Mesothelial cell of epicardium (in vitro differentiated cells): ENCODE data around the gene DPYD. TPM values are rescaled to one million over a fixed set of nuclear protein-coding genes. Genes with fewer than 3 reads are reported as not detected.

Experiments
- DNase-seq, 2 experiments: peaks; one replicate each; pipeline ENCODE4 v3.0.0; 2021; ENCODE audit warnings: low spot score in 2 of 2; ENCODE audit not compliant: unreplicated experiment in 2 of 2
- H3K27ac Mint-ChIP-seq: 2 replicates; pipeline ENCODE4 v1.8.0; 2021; ENCODE audit warnings: mixed read lengths
- H3K27me3 Mint-ChIP-seq: 2 replicates; pipeline ENCODE4 v1.8.0; 2021; ENCODE audit warnings: low read depth, mixed read lengths
- H3K36me3 Mint-ChIP-seq: 2 replicates; pipeline ENCODE4 v1.8.0; 2021; ENCODE audit warnings: mixed read lengths
- H3K4me1 Mint-ChIP-seq: 2 replicates; pipeline ENCODE4 v1.8.0; 2021; ENCODE audit warnings: mixed read lengths
- H3K4me3 Mint-ChIP-seq: 2 replicates; pipeline ENCODE4 v1.8.0; 2021; ENCODE audit warnings: mild to moderate bottlenecking, moderate library complexity, mixed read lengths
- H3K9me3 Mint-ChIP-seq: 2 replicates; pipeline ENCODE4 v1.8.0; 2021; ENCODE audit warnings: mixed read lengths
- total RNA-seq: library from RNA; stranded (reverse); gene quantifications from 3 replicates; pipeline ENCODE4 v1.2.1, GENCODE V29; 2021
- TF ChIP-seq, protein P1 (sequence below): fragments of 200-600 bp; sonication (generic); IDR thresholded peaks from one replicate; pipeline ENCODE4 v1.5.0; 2021; ENCODE audit warnings: antibody characterized with exemption; ENCODE audit not compliant: unreplicated experiment

DPYD gene
- total RNA-seq, 1 donor from 2014 or later, result 13.3 TPM

GRCh38 chr1:97348599-97349265, 572.1 kb downstream of the DPYD start:
- H3K36me3 Mint-ChIP-seq, result no peaks in the 10 kb centered on the region
- H3K4me1 Mint-ChIP-seq, result peaks cover 16% of the 10 kb centered on the region
- TF ChIP-seq, protein P1, sequence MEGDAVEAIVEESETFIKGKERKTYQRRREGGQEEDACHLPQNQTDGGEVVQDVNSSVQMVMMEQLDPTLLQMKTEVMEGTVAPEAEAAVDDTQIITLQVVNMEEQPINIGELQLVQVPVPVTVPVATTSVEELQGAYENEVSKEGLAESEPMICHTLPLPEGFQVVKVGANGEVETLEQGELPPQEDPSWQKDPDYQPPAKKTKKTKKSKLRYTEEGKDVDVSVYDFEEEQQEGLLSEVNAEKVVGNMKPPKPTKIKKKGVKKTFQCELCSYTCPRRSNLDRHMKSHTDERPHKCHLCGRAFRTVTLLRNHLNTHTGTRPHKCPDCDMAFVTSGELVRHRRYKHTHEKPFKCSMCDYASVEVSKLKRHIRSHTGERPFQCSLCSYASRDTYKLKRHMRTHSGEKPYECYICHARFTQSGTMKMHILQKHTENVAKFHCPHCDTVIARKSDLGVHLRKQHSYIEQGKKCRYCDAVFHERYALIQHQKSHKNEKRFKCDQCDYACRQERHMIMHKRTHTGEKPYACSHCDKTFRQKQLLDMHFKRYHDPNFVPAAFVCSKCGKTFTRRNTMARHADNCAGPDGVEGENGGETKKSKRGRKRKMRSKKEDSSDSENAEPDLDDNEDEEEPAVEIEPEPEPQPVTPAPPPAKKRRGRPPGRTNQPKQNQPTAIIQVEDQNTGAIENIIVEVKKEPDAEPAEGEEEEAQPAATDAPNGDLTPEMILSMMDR, result no peak
- H3K27me3 Mint-ChIP-seq, result no peaks in the 10 kb centered on the region
- H3K9me3 Mint-ChIP-seq, result no peaks in the 10 kb centered on the region
- DNase-seq, result no peak
- H3K27ac Mint-ChIP-seq, result no peak overlapping the region
- no peak overlapping the region for H3K4me3 Mint-ChIP-seq

GRCh38 chr1:97340951-97341350, 579.9 kb downstream of the DPYD start:
- H3K27me3 Mint-ChIP-seq, result no peaks in the 10 kb centered on the region
- no peak overlapping the region for H3K4me3 Mint-ChIP-seq
- no peak for DNase-seq
- H3K36me3 Mint-ChIP-seq, result no peaks in the 10 kb centered on the region
- H3K4me1 Mint-ChIP-seq, result peaks cover 3% of the 10 kb centered on the region
- TF ChIP-seq, protein P1, result no peak
- no peaks in the 10 kb centered on the region for H3K9me3 Mint-ChIP-seq
- no peak overlapping the region for H3K27ac Mint-ChIP-seq

GRCh38 chr1:97338347-97338746, 582.5 kb downstream of the DPYD start:
- TF ChIP-seq, protein P1, result no peak
- H3K4me1 Mint-ChIP-seq, result peaks cover 9% of the 10 kb centered on the region
- no peaks in the 10 kb centered on the region for H3K9me3 Mint-ChIP-seq
- no peaks in the 10 kb centered on the region for H3K27me3 Mint-ChIP-seq
- no peak overlapping the region for H3K27ac Mint-ChIP-seq
- H3K4me3 Mint-ChIP-seq, result no peak overlapping the region
- no peak for DNase-seq
- H3K36me3 Mint-ChIP-seq, result no peaks in the 10 kb centered on the region

GRCh38 chr1:97337250-97338030, 583.4 kb downstream of the DPYD start:
- no peaks in the 10 kb centered on the region for H3K36me3 Mint-ChIP-seq
- no peaks in the 10 kb centered on the region for H3K9me3 Mint-ChIP-seq
- DNase-seq, result no peak

DNA sequence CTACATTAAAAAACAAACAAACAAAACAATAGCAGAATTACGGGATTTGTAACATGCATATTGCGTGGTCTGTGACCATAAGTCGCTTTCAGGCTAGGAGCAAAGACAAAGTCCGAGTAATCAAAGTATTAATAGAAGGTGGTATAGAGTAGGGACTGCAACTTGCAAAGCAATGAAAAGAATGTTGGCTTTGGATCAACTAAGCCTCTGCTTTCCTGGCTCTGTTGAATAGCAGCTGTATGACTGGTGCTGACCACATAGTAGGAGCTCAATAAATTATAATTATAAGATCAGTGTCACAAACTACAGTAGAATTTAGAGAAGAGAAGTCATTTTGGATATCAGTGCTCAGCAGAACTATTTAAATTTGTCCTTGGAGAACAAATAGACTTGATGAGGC, 586.4 kb downstream of the DPYD start:
- peaks cover 7% of the 10 kb centered on the region for H3K4me1 Mint-ChIP-seq

More at GRCh38 chr1:97337250-97338030, 583.4 kb downstream of the DPYD start:
- peaks cover 9% of the 10 kb centered on the region for H3K4me1 Mint-ChIP-seq
- no peaks in the 10 kb centered on the region for H3K27me3 Mint-ChIP-seq
- no peak overlapping the region for H3K4me3 Mint-ChIP-seq
- TF ChIP-seq, protein P1, result no peak
- no peak overlapping the region for H3K27ac Mint-ChIP-seq

More for the DNA sequence above, 586.4 kb downstream of the DPYD start:
- DNase-seq, result no peak
- H3K4me3 Mint-ChIP-seq, result no peak overlapping the region
- TF ChIP-seq, protein P1, result no peak
- H3K27ac Mint-ChIP-seq, result no peak overlapping the region
- H3K36me3 Mint-ChIP-seq, result no peaks in the 10 kb centered on the region
- H3K9me3 Mint-ChIP-seq, result no peaks in the 10 kb centered on the region
- H3K27me3 Mint-ChIP-seq, result no peaks in the 10 kb centered on the region
